ENCODE data around the gene ADD2.
"Not testable (repeated sequence)": the region's sequence is repeated elsewhere in the genome, so short reads cannot be mapped to it uniquely, and the experiment has no call there.

The ADD2 gene

DNA sequence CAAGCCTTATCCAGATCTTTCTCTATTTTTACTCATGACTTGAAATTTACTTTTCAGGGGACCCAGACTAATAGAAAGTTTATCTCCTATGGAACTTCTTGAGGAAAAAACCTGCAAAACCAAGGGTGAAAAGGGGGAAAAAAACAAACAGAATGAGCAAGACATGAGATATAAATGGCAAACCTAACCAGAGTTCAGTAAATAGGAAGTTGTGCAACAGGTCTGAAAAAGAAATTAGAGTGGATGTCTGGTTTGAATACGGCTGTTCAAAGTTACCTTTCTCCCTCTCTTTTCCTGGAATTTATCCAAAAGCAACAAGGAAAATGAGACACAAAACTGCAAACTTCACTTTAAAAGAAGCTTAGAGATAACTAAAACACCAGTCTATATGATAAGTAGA, 135.6 kb downstream of the ADD2 start:
- no peak for DNase-seq

DNA sequence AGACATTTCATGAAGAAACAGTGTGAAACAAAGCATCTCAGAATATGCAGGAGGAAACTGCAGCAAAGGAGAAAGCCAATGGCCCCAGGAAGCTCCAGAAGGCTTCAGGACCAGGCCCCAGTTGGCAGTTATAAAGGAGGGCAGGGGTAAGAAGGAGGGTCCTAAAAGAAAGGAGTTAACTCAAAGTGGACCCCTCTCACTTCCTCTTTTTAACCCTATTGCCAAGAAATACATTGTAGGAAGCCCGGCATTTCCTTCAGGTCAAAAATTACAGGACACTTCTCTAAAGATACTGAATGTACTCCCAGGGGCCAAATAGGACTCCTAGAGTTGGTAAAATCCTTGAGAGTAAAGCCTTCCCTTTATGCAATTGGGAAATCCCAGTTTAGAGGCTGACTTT, 137.2 kb downstream of the ADD2 start:
- DNase-seq: no peak

DNA sequence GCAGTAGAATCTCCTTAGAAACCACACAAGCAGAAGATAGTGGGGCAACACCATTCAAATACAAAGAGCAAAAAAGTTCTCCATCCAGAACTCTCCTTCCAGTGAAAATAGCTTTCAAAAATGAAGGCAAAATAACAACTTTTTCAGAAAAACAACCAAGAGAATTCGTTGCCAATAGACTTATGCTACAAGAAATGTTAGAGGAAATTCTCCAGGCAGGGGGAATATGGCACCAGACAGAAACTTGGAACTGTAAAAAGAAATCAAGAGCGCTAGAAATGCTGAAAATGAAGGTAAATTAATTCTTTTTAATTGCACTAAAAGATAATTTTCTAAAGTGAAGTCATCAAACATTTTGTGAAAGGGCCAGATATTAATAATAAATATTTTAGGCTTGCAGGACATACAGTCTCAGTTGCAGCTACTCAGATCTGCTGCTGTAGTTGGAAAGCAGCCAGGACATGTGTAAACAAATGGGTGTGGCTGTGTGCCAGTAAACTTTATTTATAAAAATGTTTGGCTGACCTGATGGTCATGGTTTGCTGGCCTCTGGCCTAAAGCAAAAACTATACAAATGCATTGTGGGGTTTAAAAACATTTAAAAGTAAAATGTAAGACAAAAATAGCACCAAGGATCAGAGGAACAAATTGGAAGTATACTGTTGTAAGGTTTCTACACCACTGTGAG, 140.6 kb downstream of the ADD2 start:
- DNase-seq: no peak

DNA sequence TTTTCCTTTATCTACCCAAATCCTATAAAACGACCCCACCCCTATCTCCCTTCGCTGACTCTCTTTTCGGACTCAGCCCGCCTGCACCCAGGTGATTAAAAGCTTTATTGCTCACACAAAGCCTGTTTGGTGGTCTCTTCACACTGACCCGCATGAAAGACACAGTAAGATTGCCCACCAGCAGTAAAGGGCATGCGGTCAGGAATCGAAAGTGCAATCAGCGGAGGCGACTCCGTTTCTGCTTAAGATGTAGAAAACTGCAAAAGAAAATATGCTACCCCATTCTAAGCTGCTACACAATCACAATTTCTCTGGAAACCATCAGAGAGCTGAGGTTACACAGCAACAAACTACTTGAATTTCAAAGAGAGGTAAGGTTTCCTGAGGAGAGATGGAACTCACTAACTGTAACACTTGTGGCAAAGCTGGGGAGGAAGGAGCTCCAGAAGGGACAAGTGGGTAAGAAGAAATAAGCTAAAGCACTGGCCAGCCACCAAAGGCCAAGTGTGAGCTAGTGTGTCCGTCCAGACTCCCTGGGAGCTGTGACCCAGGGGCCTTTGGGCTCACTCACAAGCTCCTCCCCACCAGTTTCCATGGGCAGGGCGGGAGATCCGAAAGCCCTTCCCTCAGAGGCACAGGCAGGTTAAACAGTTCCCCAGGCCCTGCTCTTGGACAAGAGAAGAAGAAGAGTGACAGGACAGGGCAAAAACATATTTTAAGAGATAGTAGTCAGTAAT, 141.6 kb downstream of the ADD2 start:
- DNase-seq: no peak

GRCh38 chr2:70621536-70621935, 146.5 kb downstream of the ADD2 start:
- not testable (repeated sequence) for DNase-seq

DNA sequence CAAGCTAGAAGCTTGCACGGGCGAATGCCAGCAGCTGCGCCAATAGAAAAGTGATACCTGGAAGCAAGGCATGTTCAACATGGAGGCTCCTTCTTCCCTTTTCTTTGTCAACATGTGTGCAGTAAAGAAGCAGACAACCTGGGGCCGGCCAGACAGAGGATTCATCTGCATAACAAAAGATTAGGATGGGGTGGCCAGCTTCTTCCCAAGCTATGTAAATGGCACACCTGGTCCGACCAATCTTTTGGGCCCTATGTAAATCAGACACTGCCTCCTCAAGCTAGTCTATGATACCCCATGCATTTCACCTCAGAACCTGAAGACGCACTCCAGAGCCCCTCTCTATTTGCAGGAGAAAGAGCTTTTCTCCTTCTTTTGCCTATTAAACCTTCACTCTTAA, 148.0 kb downstream of the ADD2 start:
- no peak for DNase-seq

GRCh38 chr2:70619167-70619566, 148.8 kb downstream of the ADD2 start:
- DNase-seq: no peak

GRCh38 chr2:70616168-70616694, 151.8 kb downstream of the ADD2 start:
- DNase-seq: no peak

- DNase-seq: no peak
Measured at GRCh38 chr2:70615222-70615621, 152.8 kb downstream of the ADD2 start.

GRCh38 chr2:70613521-70613920, 154.5 kb downstream of the ADD2 start:
- DNase-seq: no peak

GRCh38 chr2:70612574-70612973, 155.4 kb downstream of the ADD2 start:
- DNase-seq: no peak

- no peak for DNase-seq
Measured at GRCh38 chr2:70608373-70608772, 159.6 kb downstream of the ADD2 start.

GRCh38 chr2:70607121-70607561, 160.9 kb downstream of the ADD2 start:
- DNase-seq: no peak

Measured in CD4-positive, alpha-beta T cell treated with Interferon alpha-2 for 1 hour (primary cell).